Osteoblast (primary cell): ENCODE data around the gene WHRN. TPM values are rescaled to one million over a fixed set of nuclear protein-coding genes. Genes with fewer than 3 reads are reported as not detected.

Experiments
- DNase-seq: peaks from one replicate; pipeline ENCODE4 v3.0.0; 2011; ENCODE audit warnings: low spot score, mixed read lengths; ENCODE audit not compliant: insufficient read length; ENCODE audit errors: missing footprints
- H2AFZ ChIP-seq: 2 replicates; pipeline ENCODE4 v1.6.0; 2011; ENCODE audit warnings: mild to moderate bottlenecking, low read length
- H3K27ac ChIP-seq: 2 replicates; pipeline ENCODE4 v1.5.1; 2011; ENCODE audit warnings: mild to moderate bottlenecking, low read depth, low read length, moderate library complexity
- H3K27me3 ChIP-seq: 2 replicates; pipeline ENCODE4 v1.6.0; 2012; ENCODE audit warnings: mild to moderate bottlenecking, control low read depth, inconsistent platforms, low read length, moderate library complexity; ENCODE audit not compliant: insufficient read depth
- H3K36me3 ChIP-seq: 2 replicates; pipeline ENCODE4 v1.5.1; 2011; ENCODE audit warnings: mild to moderate bottlenecking, low read length, control low read depth, moderate library complexity; ENCODE audit not compliant: insufficient read depth
- H3K4me1 ChIP-seq: 2 replicates; pipeline ENCODE4 v1.5.1; 2011; ENCODE audit warnings: mild to moderate bottlenecking, low read length, control low read depth, moderate library complexity; ENCODE audit not compliant: insufficient read depth
- H3K4me2 ChIP-seq: 2 replicates; pipeline ENCODE4 v1.6.0; 2011; ENCODE audit warnings: mild to moderate bottlenecking, low read length; ENCODE audit not compliant: insufficient read depth
- H3K4me3 ChIP-seq: fragments of 200-600 bp; sonication (generic); 3 replicates; pipeline ENCODE4 v1.5.1; 2012; ENCODE audit warnings: mild to moderate bottlenecking, low read length, inconsistent platforms; ENCODE audit not compliant: insufficient read depth
- H3K79me2 ChIP-seq: 2 replicates; pipeline ENCODE4 v1.6.0; 2012; ENCODE audit warnings: mild to moderate bottlenecking, low read length, control low read depth, inconsistent platforms; ENCODE audit not compliant: insufficient read depth
- H3K9me3 ChIP-seq: 2 replicates; pipeline ENCODE4 v1.5.1; 2011; ENCODE audit warnings: low read depth, low read length, control low read depth
- H4K20me1 ChIP-seq: 2 replicates; pipeline ENCODE4 v1.6.0; 2012; ENCODE audit warnings: mild to moderate bottlenecking, low read length, control low read depth; ENCODE audit not compliant: insufficient read depth
- CTCF ChIP-seq: IDR thresholded peaks from 2 replicates; pipeline ENCODE4 v1.5.1; 2011; ENCODE audit warnings: mild to moderate bottlenecking, low read depth, low read length, moderate library complexity; ENCODE audit errors: extremely low read depth
- total RNA-seq: library from RNA; depleted of rRNA; stranded (reverse); fragments of >200 nt; gene quantifications from 2 replicates; pipeline ENCODE4 v1.2.3, GENCODE V29; 2012

WHRN gene
- total RNA-seq, 1 donor, result 2.2 TPM

GRCh38 chr9:114367366-114367765 is 137.9 kb downstream of the WHRN start:
- Histone ChIP-seq H3K27me3 (no peaks in the 10 kb centered on the region), H3K27ac (no peak overlapping the region), H3K9me3 (no peaks in the 10 kb centered on the region), H4K20me1 (no peaks in the 10 kb centered on the region), H3K79me2 (no peaks in the 10 kb centered on the region), H3K4me3 (no peak overlapping the region), H2AFZ (no peak overlapping the region), H3K36me3 (peaks cover 11% of the 10 kb centered on the region), H3K4me1 (peaks cover 37% of the 10 kb centered on the region), H3K4me2 (no peak overlapping the region)
- no peak for TF ChIP-seq CTCF
- DNase-seq, result no peak

- TF ChIP-seq CTCF, result no peak
- Histone ChIP-seq H3K27ac (peak overlapping the region; percentile 67), H2AFZ (no peak overlapping the region), H4K20me1 (no peaks in the 10 kb centered on the region), H3K9me3 (no peaks in the 10 kb centered on the region), H3K4me3 (no peak overlapping the region), H3K79me2 (no peaks in the 10 kb centered on the region), H3K4me1 (peaks cover 30% of the 10 kb centered on the region), H3K27me3 (no peaks in the 10 kb centered on the region), H3K4me2 (peak overlapping the region; percentile 37), H3K36me3 (peaks cover 20% of the 10 kb centered on the region)
- peak; percentile 96 for DNase-seq
Measured at GRCh38 chr9:114366334-114367128, 138.7 kb downstream of the WHRN start.

- H2AFZ ChIP-seq, result no peak overlapping the region
Measured at GRCh38 chr9:114365194-114365593, 140.1 kb downstream of the WHRN start.

More at GRCh38 chr9:114365194-114365593, 140.1 kb downstream of the WHRN start:
- no peak overlapping the region for H3K4me2 ChIP-seq
- H3K27me3 ChIP-seq, result no peaks in the 10 kb centered on the region
- no peaks in the 10 kb centered on the region for H3K79me2 ChIP-seq
- H3K36me3 ChIP-seq, result peaks cover 32% of the 10 kb centered on the region
- no peak overlapping the region for H3K27ac ChIP-seq
- peaks cover 30% of the 10 kb centered on the region for H3K4me1 ChIP-seq
- no peaks in the 10 kb centered on the region for H3K9me3 ChIP-seq
- TF ChIP-seq CTCF, result no peak
- DNase-seq, result no peak
- H4K20me1 ChIP-seq, result no peaks in the 10 kb centered on the region
- no peak overlapping the region for H3K4me3 ChIP-seq
